GM19035 (cell line): ENCODE results near the gene MUC12.
"Not testable (repeated sequence)": the region's sequence is repeated elsewhere in the genome, so short reads cannot be mapped to it uniquely, and the experiment has no call there.

Experiments
- ATAC-seq: cut with Tn5 transposase; IDR thresholded peaks from one replicate; pipeline ENCODE4 v1.9.1; 2021; ENCODE audit not compliant: unreplicated experiment

MUC12 gene

GRCh38 chr7:100969066-100969615, at the start of gene MUC12:
TSS of gene MUC12 (plus strand) at chr7:100969565. CDS start at chr7:100969623, 58 bp downstream.
- no peak for ATAC-seq

- not testable (repeated sequence) for ATAC-seq
Observed at GRCh38 chr7:100919779-100920437, 49.5 kb upstream of the MUC12 start.

- no peak for ATAC-seq
Observed at GRCh38 chr7:100921039-100921438, 48.3 kb upstream of the MUC12 start.

- ATAC-seq, result not testable (repeated sequence)
Observed at GRCh38 chr7:100923616-100924015, 45.7 kb upstream of the MUC12 start.

- no peak for ATAC-seq
Observed at GRCh38 chr7:100929808-100930174, 39.6 kb upstream of the MUC12 start.

GRCh38 chr7:100933734-100934133, 35.6 kb upstream of the MUC12 start:
- ATAC-seq, result no peak

GRCh38 chr7:100935381-100935780, 34.0 kb upstream of the MUC12 start:
- not testable (repeated sequence) for ATAC-seq

- ATAC-seq, result not testable (repeated sequence)
Observed at GRCh38 chr7:100936167-100936566, 33.2 kb upstream of the MUC12 start.

GRCh38 chr7:100942045-100942774, 27.2 kb upstream of the MUC12 start:
- no peak for ATAC-seq

- ATAC-seq, result no peak
Observed at GRCh38 chr7:100943693-100944092, 25.7 kb upstream of the MUC12 start.

- ATAC-seq, result no peak
Observed at GRCh38 chr7:100944138-100944537, 25.2 kb upstream of the MUC12 start.

- ATAC-seq, result no peak
Observed at GRCh38 chr7:100946111-100946510, 23.3 kb upstream of the MUC12 start.

- no peak for ATAC-seq
Observed at GRCh38 chr7:100946766-100947365, 22.5 kb upstream of the MUC12 start.

- no peak for ATAC-seq
Observed at GRCh38 chr7:100947792-100948191, 21.6 kb upstream of the MUC12 start.

GRCh38 chr7:100949227-100949932, 20.0 kb upstream of the MUC12 start, which contains the start of gene MUC3A:
TSS of gene MUC3A (plus strand) at chr7:100949534. CDS start at chr7:100949625, 91 bp downstream.
- no peak for ATAC-seq

GRCh38 chr7:100949933-100950443, 19.4 kb upstream of the MUC12 start:
- no peak for ATAC-seq

GRCh38 chr7:100951172-100951571, 18.2 kb upstream of the MUC12 start:
- ATAC-seq, result no peak

- no peak for ATAC-seq
Observed at GRCh38 chr7:100951888-100952560, 17.3 kb upstream of the MUC12 start.

GRCh38 chr7:100952641-100953040, 16.7 kb upstream of the MUC12 start:
- ATAC-seq, result no peak

GRCh38 chr7:100957832-100958421, 11.4 kb upstream of the MUC12 start:
- ATAC-seq, result no peak
